KOPT-K1 (cell line): Measurements from ENCODE around the gene TOR1AIP1.
A peak's percentile ranks its signal among the peaks of the same experiment; 100 is the strongest.
"Not testable (repeated sequence)": the region's sequence is repeated elsewhere in the genome, so short reads cannot be mapped to it uniquely, and the experiment has no call there.

Source experiments
- H3K27ac ChIP-seq: fragments of 200-600 bp; sonication (generic); 2 replicates; pipeline ENCODE4 v1.5.1; 2016; ENCODE audit warnings: antibody characterized with exemption, mild to moderate bottlenecking, low read depth, low read length; ENCODE audit not compliant: poor library complexity, severe bottlenecking
- H3K36me3 ChIP-seq: fragments of 200-600 bp; sonication (generic); 2 replicates; pipeline ENCODE4 v1.5.1; 2017; ENCODE audit warnings: antibody characterized with exemption, mild to moderate bottlenecking, low read length, moderate library complexity; ENCODE audit not compliant: insufficient read depth
- H3K9me3 ChIP-seq: fragments of 200-600 bp; sonication (generic); 2 replicates; pipeline ENCODE4 v1.5.1; 2017; ENCODE audit warnings: antibody characterized with exemption, low read length, mild to moderate bottlenecking; ENCODE audit not compliant: insufficient read depth, poor library complexity, severe bottlenecking

TOR1AIP1 gene

GRCh38 chr1:179882253-179883039 is at the start of gene TOR1AIP1:
TOR1AIP1 (plus strand) TSS chr1:179882285; CDS start chr1:179882503, 218 bp downstream.
- H3K27ac ChIP-seq, result peak within 1 kb of the TSS; percentile 95
- peaks cover 32% of the 10 kb centered on the region for H3K36me3 ChIP-seq
- H3K9me3 ChIP-seq, result no peaks in the 10 kb centered on the region

- H3K27ac ChIP-seq, H3K9me3 ChIP-seq: not testable (repeated sequence)
- peaks cover 15% of the 10 kb centered on the region for H3K36me3 ChIP-seq
Measured at GRCh38 chr1:179836686-179837445, 45.2 kb upstream of the TOR1AIP1 start.

- Histone ChIP-seq H3K9me3 (no peaks in the 10 kb centered on the region), H3K36me3 (peaks cover 33% of the 10 kb centered on the region), H3K27ac (no peak overlapping the region)
Measured at GRCh38 chr1:179840107-179840506, 42.0 kb upstream of the TOR1AIP1 start.

- Histone ChIP-seq H3K27ac (no peak overlapping the region), H3K9me3 (no peaks in the 10 kb centered on the region), H3K36me3 (peaks cover 80% of the 10 kb centered on the region)
Measured at GRCh38 chr1:179848233-179848632, 33.9 kb upstream of the TOR1AIP1 start.

GRCh38 chr1:179853102-179853501 is 29.0 kb upstream of the TOR1AIP1 start:
- Histone ChIP-seq H3K9me3 (no peaks in the 10 kb centered on the region), H3K36me3 (peaks cover 64% of the 10 kb centered on the region), H3K27ac (no peak overlapping the region)

GRCh38 chr1:179855831-179856230 is 26.3 kb upstream of the TOR1AIP1 start:
- H3K9me3 ChIP-seq, H3K27ac ChIP-seq: not testable (repeated sequence)
- H3K36me3 ChIP-seq, result peaks cover 60% of the 10 kb centered on the region

GRCh38 chr1:179856296-179856695 is 25.8 kb upstream of the TOR1AIP1 start:
- Histone ChIP-seq H3K9me3 (no peaks in the 10 kb centered on the region), H3K36me3 (peaks cover 61% of the 10 kb centered on the region), H3K27ac (no peak overlapping the region)

GRCh38 chr1:179857009-179857408 is 25.1 kb upstream of the TOR1AIP1 start:
- Histone ChIP-seq H3K9me3 (no peaks in the 10 kb centered on the region), H3K27ac (no peak overlapping the region), H3K36me3 (peaks cover 61% of the 10 kb centered on the region)

- H3K36me3 ChIP-seq, result peaks cover 86% of the 10 kb centered on the region
- H3K9me3 ChIP-seq, result no peaks in the 10 kb centered on the region
- no peak overlapping the region for H3K27ac ChIP-seq
Measured at GRCh38 chr1:179860652-179861051, 21.4 kb upstream of the TOR1AIP1 start.

- Histone ChIP-seq H3K9me3 (no peaks in the 10 kb centered on the region), H3K36me3 (peaks cover 98% of the 10 kb centered on the region)
Measured at GRCh38 chr1:179865377-179865776, 16.7 kb upstream of the TOR1AIP1 start.

GRCh38 chr1:179866616-179867015 is 15.5 kb upstream of the TOR1AIP1 start:
- no peaks in the 10 kb centered on the region for H3K9me3 ChIP-seq
- H3K36me3 ChIP-seq, result peaks cover 92% of the 10 kb centered on the region
- no peak overlapping the region for H3K27ac ChIP-seq

More at GRCh38 chr1:179865377-179865776, 16.7 kb upstream of the TOR1AIP1 start:
- H3K27ac ChIP-seq, result no peak overlapping the region

GRCh38 chr1:179867493-179868330 is 14.4 kb upstream of the TOR1AIP1 start:
- Histone ChIP-seq H3K27ac (no peak overlapping the region), H3K36me3 (peaks cover 88% of the 10 kb centered on the region), H3K9me3 (no peaks in the 10 kb centered on the region)

GRCh38 chr1:179870870-179871269 is 11.2 kb upstream of the TOR1AIP1 start:
- H3K9me3 ChIP-seq, result no peaks in the 10 kb centered on the region
- H3K27ac ChIP-seq, result no peak overlapping the region
- peaks cover 87% of the 10 kb centered on the region for H3K36me3 ChIP-seq

GRCh38 chr1:179871940-179872339 is 10.1 kb upstream of the TOR1AIP1 start:
- Histone ChIP-seq H3K27ac (no peak overlapping the region), H3K9me3 (no peaks in the 10 kb centered on the region), H3K36me3 (peaks cover 82% of the 10 kb centered on the region)

- no peaks in the 10 kb centered on the region for H3K9me3 ChIP-seq
- H3K36me3 ChIP-seq, result peaks cover 77% of the 10 kb centered on the region
- H3K27ac ChIP-seq, result no peak overlapping the region
Measured at GRCh38 chr1:179872558-179872957, 9.5 kb upstream of the TOR1AIP1 start.
